Smooth muscle cell (in vitro differentiated cells): ENCODE measurements around the gene MIAT. TPM values are rescaled to one million over a fixed set of nuclear protein-coding genes. Genes with fewer than 3 reads are reported as not detected.
"Not testable (repeated sequence)": the region's sequence is repeated elsewhere in the genome, so short reads cannot be mapped to it uniquely, and the experiment has no call there.

ENCODE experiments used
- DNase-seq: peaks from one replicate; lab custom pipeline; 2025; ENCODE audit not compliant: unreplicated experiment; lab: John Stamatoyannopoulos, UW
- H2AFZ ChIP-seq: fragments of 200-600 bp; sonication (generic); 2 replicates; pipeline ENCODE4 v1.6.0; 2016; ENCODE audit warnings: antibody characterized with exemption, low read depth, mild to moderate bottlenecking
- H3F3A ChIP-seq: fragments of 200-600 bp; sonication (generic); 2 replicates; pipeline ENCODE4 v1.6.0; 2017; ENCODE audit warnings: antibody characterized with exemption, low read depth
- H3K27ac ChIP-seq: fragments of 200-600 bp; sonication (generic); 2 replicates; pipeline ENCODE4 v1.5.1; 2016; ENCODE audit warnings: low read depth, mild to moderate bottlenecking
- H3K27me3 ChIP-seq: fragments of 200-600 bp; sonication (generic); 2 replicates; pipeline ENCODE4 v1.6.1; 2016; ENCODE audit warnings: low read depth, mild to moderate bottlenecking
- H3K36me3 ChIP-seq: fragments of 200-600 bp; sonication (generic); 2 replicates; pipeline ENCODE4 v1.5.1; 2016; ENCODE audit warnings: low read depth
- H3K4me1 ChIP-seq: fragments of 200-600 bp; sonication (generic); 2 replicates; pipeline ENCODE4 v1.5.1; 2016; ENCODE audit warnings: low read depth
- H3K4me2 ChIP-seq: fragments of 200-600 bp; sonication (generic); 2 replicates; pipeline ENCODE4 v1.6.0; 2016; ENCODE audit warnings: mild to moderate bottlenecking
- H3K4me3 ChIP-seq: fragments of 200-600 bp; sonication (generic); 2 replicates; pipeline ENCODE4 v1.5.1; 2016; ENCODE audit warnings: mild to moderate bottlenecking
- H3K79me2 ChIP-seq: fragments of 200-600 bp; sonication (generic); 2 replicates; pipeline ENCODE4 v1.6.0; 2016; ENCODE audit warnings: low read depth, mild to moderate bottlenecking
- H3K9ac ChIP-seq: fragments of 200-600 bp; sonication (generic); 2 replicates; pipeline ENCODE4 v1.6.0; 2016; ENCODE audit warnings: low read depth
- H3K9me3 ChIP-seq: fragments of 200-600 bp; sonication (generic); replicated peaks from 2 replicates; pipeline ENCODE4 v1.5.1; 2016; ENCODE audit warnings: low read depth
- H4K20me1 ChIP-seq: fragments of 200-600 bp; sonication (generic); 2 replicates; pipeline ENCODE4 v1.6.0; 2016; ENCODE audit warnings: low read depth
- WGBS: methylation state at CpG from one replicate; pipeline ENCODE4 v1.1.7; 2016; ENCODE audit warnings: low lambda C conversion rate; 5-methylcytosine and 5-hydroxymethylcytosine counted together
- polyA plus RNA-seq: library from polyadenylated mRNA; unstranded; fragments of >200 nt; fragmentation: Nextera tagmentation; extraction: Ambion mirVana; gene quantifications from 2 replicates; pipeline ENCODE4 v1.2.1, GENCODE V29; 2016
- total RNA-seq: library from RNA; depleted of rRNA; stranded (reverse); fragments of >200 nt; gene quantifications from 2 replicates; pipeline ENCODE4 v1.2.3, GENCODE V29; 2014
- TF ChIP-seq, protein P1 (sequence below): fragments of 200-600 bp; sonication (generic); IDR thresholded peaks from 2 replicates; pipeline ENCODE4 v1.5.1; 2017; ENCODE audit warnings: borderline replicate concordance, mild to moderate bottlenecking, antibody characterized with exemption; ENCODE audit not compliant: insufficient read depth, poor library complexity, severe bottlenecking

MIAT gene
- total and polyA plus RNA-seq, 2 experiments from 2014 or later: 0.16 to 7.0 TPM

DNA sequence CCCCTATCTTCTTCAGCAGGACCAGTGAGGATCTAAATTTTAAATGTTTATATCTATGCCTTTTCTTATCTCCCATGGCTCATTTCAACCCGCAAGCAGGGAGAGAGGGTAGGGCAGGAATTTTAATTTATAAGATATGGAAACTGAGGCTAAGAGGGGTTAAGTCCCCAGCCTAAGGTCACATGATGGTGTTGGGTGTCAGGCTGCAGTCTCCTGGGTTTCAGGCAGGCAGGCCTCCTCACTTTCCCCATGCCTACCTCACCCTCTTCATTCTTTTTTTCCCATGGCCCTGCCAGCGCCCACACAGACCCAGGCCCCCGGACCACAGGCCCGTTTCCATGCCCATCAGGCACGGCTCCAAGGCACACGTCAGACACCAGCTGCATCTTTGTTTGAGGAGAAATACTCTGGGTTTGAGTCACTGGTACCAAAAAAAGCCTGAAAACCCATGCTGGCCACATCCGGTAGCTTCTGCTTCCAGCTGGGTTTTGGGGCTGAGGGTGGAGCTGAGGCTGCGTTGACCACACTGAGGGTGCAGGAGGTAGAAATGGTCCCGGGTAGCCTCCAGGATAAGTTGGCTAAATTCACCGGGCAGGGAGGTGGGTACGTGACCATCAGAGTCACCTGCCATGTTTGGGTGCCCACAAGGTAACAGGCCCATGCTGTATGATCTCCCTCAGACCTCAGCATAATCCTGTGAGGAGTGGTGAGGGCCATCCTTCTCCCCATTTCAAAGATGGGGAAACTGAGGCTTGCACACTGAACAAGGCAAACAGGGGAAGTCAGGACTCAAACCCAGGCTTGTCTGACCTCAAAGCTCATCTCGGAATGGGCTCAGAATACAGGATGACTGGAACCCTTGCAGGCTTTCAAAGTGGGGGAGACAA lies 47.1 kb upstream of the MIAT start:
- Histone ChIP-seq H3K27me3 (peaks cover 10% of the 10 kb centered on the region), H4K20me1 (no peaks in the 10 kb centered on the region), H3K4me1 (peaks cover 9% of the 10 kb centered on the region), H2AFZ (no peak overlapping the region), H3F3A (no peaks in the 10 kb centered on the region), H3K9me3 (no peaks in the 10 kb centered on the region), H3K4me3 (no peak overlapping the region), H3K27ac (peak overlapping the region; percentile 44), H3K36me3 (no peaks in the 10 kb centered on the region), H3K4me2 (no peak overlapping the region), H3K79me2 (no peaks in the 10 kb centered on the region), H3K9ac (no peak overlapping the region)
- TF ChIP-seq, protein P1, sequence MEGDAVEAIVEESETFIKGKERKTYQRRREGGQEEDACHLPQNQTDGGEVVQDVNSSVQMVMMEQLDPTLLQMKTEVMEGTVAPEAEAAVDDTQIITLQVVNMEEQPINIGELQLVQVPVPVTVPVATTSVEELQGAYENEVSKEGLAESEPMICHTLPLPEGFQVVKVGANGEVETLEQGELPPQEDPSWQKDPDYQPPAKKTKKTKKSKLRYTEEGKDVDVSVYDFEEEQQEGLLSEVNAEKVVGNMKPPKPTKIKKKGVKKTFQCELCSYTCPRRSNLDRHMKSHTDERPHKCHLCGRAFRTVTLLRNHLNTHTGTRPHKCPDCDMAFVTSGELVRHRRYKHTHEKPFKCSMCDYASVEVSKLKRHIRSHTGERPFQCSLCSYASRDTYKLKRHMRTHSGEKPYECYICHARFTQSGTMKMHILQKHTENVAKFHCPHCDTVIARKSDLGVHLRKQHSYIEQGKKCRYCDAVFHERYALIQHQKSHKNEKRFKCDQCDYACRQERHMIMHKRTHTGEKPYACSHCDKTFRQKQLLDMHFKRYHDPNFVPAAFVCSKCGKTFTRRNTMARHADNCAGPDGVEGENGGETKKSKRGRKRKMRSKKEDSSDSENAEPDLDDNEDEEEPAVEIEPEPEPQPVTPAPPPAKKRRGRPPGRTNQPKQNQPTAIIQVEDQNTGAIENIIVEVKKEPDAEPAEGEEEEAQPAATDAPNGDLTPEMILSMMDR: no peak
- WGBS: 69% methylated on average over 12 of the region's 12 CpGs
- DNase-seq: no peak

DNA sequence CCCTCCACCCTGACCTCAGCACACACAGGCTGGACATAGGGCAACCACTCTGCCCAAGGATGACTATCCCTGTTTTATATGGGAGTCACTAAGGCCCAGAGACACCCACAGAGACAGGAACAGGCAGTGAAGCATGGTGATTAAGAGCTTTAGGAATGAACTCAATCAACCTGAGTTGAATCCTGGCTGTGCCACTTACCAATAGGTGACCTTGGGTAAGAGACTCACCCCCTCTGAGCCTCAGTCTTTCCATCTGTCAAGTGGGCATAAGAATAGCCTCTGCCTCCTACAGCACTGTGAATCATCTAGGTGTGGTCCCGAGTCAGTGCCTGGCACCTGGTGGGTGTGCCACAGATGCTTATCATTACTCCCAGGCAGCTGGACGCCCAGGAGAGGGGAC lies 46.4 kb upstream of the MIAT start:
- Histone ChIP-seq H3K79me2 (no peaks in the 10 kb centered on the region), H3K27ac (no peak overlapping the region), H3K27me3 (peaks cover 10% of the 10 kb centered on the region), H3F3A (no peaks in the 10 kb centered on the region), H3K36me3 (no peaks in the 10 kb centered on the region), H2AFZ (no peak overlapping the region), H4K20me1 (no peaks in the 10 kb centered on the region), H3K9ac (no peak overlapping the region), H3K4me3 (no peak overlapping the region), H3K4me2 (no peak overlapping the region), H3K9me3 (no peaks in the 10 kb centered on the region), H3K4me1 (peaks cover 9% of the 10 kb centered on the region)
- TF ChIP-seq, protein P1: no peak
- 94% methylated on average over 2 of the region's 2 CpGs for WGBS
- DNase-seq: no peak

DNA sequence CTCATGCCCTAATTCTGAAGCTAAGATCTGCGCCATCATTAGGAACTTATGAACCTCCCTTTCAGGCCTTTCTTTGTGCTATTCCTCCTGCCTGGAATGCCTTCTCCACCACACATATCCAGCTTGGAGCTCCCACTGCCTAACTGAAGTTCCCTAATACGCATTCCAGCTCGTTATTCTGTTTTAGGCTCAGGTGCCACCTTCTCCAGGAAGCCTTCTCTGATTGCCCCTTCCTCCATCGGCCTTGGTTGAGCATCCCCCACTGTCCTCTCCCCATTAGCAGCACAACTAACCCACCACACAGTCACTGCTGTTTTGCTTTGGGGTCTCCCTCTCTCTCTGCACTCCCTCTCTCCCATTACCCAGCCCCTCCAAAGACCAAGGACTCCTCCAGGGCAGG lies 44.7 kb upstream of the MIAT start:
- H3K4me3 ChIP-seq: no peak overlapping the region
- WGBS: 77% methylated on average over 4 of the region's 4 CpGs
- H3K27me3 ChIP-seq: peaks cover 10% of the 10 kb centered on the region
- H3K27ac ChIP-seq: no peak overlapping the region
- no peak overlapping the region for H3K9ac ChIP-seq
- no peak overlapping the region for H3K4me2 ChIP-seq
- no peaks in the 10 kb centered on the region for H3F3A ChIP-seq
- no peaks in the 10 kb centered on the region for H3K79me2 ChIP-seq
- no peaks in the 10 kb centered on the region for H4K20me1 ChIP-seq
- TF ChIP-seq, protein P1: no peak
- no peak for DNase-seq
- no peak overlapping the region for H2AFZ ChIP-seq
- H3K4me1 ChIP-seq: peaks cover 25% of the 10 kb centered on the region
- no peaks in the 10 kb centered on the region for H3K9me3 ChIP-seq
- H3K36me3 ChIP-seq: no peaks in the 10 kb centered on the region

DNA sequence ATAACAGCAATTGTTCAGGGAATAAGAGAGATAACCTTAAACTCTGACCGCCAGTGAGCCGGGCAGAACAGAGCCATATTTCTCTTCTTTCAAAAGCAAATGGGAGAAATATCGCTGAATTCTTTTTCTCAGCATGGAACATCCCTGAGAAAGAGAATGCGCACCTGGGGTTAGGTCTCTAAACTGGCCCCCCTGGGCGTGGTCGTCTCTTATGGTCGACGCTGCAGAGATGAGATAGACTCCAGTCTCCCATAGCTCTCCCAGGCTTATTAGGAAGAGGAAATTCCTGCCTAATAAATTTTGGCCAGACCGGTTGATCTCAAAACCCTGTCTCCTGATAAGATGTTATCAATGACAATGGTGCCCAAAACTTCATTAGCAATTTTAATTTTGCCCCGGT lies 43.6 kb upstream of the MIAT start:
- not testable (repeated sequence) for H3K4me3 ChIP-seq, H3F3A ChIP-seq, H3K27ac ChIP-seq, H3K9ac ChIP-seq, H3K9me3 ChIP-seq, H4K20me1 ChIP-seq, DNase-seq, H3K79me2 ChIP-seq, H3K36me3 ChIP-seq
- Histone ChIP-seq H3K4me1 (peaks cover 25% of the 10 kb centered on the region), H3K27me3 (peaks cover 10% of the 10 kb centered on the region), H3K4me2 (peak overlapping the region; percentile 65), H2AFZ (peak overlapping the region; percentile 84)
- WGBS: 7% methylated on average over 10 of the region's 10 CpGs
